ENCODE data around the gene ARF5.

Gene ARF5

DNA sequence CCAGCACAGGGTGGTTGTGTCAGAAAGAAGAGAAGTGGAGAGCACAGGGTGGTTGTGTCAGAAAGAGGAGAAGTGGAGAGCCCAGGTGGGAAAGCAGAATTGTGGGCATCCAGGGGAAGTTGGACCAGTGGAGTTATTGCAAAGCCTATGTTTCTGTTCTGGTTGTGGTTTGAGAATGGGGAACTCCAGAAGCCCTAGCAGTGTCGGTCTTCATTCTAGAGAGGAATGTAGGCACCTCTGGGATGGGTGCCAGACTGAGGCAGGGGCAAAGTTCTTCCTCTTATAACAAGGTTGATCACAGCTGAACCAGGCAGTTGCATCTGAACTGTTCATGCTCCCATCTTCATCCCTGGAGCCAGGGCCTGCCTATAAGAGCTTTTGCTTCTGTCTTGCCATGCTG lies 6.3 kb downstream of the ARF5 start:
- no peak for DNase-seq (ENCODE audit: low read depth in 1 of 2, low spot score in 1 of 2)
- TF ChIP-seq JUND (IDR thresholded peaks at IDR 0.05; ENCODE audit: low read depth), result no peak
- in situ Hi-C loops (cut with HindIII; ENCODE audit: low pct_unique_long_range_greater_than_20kb, low sequenced_read_pairs), result no loop called here

DNA sequence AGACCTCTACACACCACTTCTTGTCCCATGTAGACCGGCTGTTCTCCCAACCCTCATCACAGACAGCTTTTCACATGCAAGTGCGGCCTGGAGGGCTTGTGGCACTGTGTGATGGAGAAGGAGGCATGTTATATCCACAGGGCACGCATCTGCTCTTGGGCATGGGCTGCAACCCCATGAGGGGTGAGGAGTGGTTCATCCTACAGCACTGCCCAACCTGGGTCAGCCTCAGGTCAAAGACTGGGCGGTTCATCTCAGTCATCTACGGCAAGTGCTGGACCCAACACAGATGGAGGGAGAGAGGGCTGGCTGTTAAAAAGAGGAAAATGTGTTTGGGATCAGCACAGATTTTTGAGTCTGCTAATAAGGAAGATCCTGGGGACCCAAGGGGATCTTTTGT lies 7.5 kb downstream of the ARF5 start:
- DNase-seq (ENCODE audit: low read depth in 1 of 2, low spot score in 1 of 2), result no peak
- TF ChIP-seq JUND (IDR thresholded peaks at IDR 0.05; ENCODE audit: low read depth), result no peak
- in situ Hi-C loops (cut with HindIII; ENCODE audit: low pct_unique_long_range_greater_than_20kb, low sequenced_read_pairs), result no loop called here

DNA sequence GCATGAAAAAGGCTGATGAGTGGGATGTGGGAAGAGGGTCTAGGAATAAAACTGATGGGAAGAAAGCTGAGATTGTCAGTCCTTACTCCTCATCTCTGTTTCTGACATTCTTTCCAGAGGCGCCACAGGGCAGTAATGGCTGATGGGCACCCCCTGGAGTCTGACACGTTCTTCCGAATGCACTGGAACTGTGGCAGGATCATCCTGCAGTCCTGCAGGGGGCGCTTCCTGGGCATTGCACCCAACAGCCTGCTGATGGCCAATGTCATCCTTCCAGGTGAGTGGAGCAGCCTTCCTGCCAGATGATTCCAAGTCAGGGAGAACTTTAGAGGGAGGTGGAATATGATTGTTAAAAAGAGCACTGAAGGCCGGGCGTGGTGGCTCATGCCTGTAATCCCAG lies 10.1 kb downstream of the ARF5 start:
- DNase-seq (ENCODE audit: low read depth in 1 of 2, low spot score in 1 of 2), result peak in 1 of 2 experiments; percentile 7
- in situ Hi-C loops (cut with HindIII; ENCODE audit: low pct_unique_long_range_greater_than_20kb, low sequenced_read_pairs), result no loop called here

DNA sequence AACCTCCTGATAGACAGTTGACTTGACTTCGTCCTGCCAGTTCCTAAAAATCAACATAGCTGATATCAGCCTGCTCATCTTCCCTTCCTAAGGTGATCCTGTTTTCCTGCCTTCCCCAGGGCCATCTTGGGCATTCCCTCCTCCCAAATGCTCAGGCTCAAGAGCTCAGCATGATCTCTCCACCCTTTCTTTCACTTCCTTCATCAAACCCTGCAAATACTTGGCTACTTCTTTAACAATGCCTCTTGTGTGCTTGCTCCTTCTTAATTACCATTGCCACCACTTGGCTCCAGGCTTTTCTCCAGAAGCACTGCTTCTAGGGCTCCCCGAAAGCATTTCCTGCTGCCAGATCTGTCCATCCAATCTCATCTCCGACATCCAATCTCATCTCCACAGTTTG lies 12.7 kb downstream of the ARF5 start:
- in situ Hi-C loops (cut with HindIII; ENCODE audit: low pct_unique_long_range_greater_than_20kb, low sequenced_read_pairs), result no loop called here
- no peak for TF ChIP-seq JUND (IDR thresholded peaks at IDR 0.05; ENCODE audit: low read depth)
- no peak for DNase-seq (ENCODE audit: low read depth in 1 of 2, low spot score in 1 of 2)

More for the DNA sequence above, 10.1 kb downstream of the ARF5 start:
- TF ChIP-seq JUND (IDR thresholded peaks at IDR 0.05; ENCODE audit: low read depth), result no peak

DNA sequence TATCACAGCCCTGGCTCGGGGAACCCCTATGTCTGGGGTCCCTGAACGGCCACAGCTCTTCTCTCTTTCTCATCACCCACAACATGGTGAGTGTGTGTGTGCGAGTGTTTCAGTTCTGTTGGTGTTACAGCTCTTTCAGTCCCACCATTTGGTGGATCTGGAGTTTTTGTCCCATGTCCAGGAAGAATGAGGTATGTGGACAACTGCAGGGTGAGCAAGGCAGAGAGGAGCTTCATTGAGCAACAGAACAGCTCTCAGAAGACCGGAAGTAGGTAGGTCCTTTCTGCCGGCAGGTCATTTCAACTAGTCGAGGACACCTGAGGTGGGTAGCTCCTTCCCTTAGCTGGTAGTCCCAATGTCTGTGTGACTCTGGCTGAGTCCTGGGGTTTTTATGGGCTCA lies 20.2 kb downstream of the ARF5 start:
- DNase-seq (ENCODE audit: low read depth in 1 of 2, low spot score in 1 of 2), result peak in 1 of 2 experiments; percentile 1
- in situ Hi-C loops (cut with HindIII; ENCODE audit: low pct_unique_long_range_greater_than_20kb, low sequenced_read_pairs), result no loop called here
- TF ChIP-seq JUND (IDR thresholded peaks at IDR 0.05; ENCODE audit: low read depth), result no peak

- no peak for DNase-seq (ENCODE audit: low read depth in 1 of 2, low spot score in 1 of 2)
- no peak for TF ChIP-seq JUND (IDR thresholded peaks at IDR 0.05; ENCODE audit: low read depth)
- in situ Hi-C loops (cut with HindIII; ENCODE audit: low pct_unique_long_range_greater_than_20kb, low sequenced_read_pairs), result no loop called here
Measured at GRCh38 chr7:127609297-127609696, 21.1 kb downstream of the ARF5 start.

- in situ Hi-C loops (cut with HindIII; ENCODE audit: low pct_unique_long_range_greater_than_20kb, low sequenced_read_pairs), result no loop called here
- no peak for DNase-seq (ENCODE audit: low read depth in 1 of 2, low spot score in 1 of 2)
- TF ChIP-seq JUND (IDR thresholded peaks at IDR 0.05; ENCODE audit: low read depth), result no peak
Measured at GRCh38 chr7:127612263-127612662, 24.1 kb downstream of the ARF5 start.

GRCh38 chr7:127616724-127617123 lies 28.5 kb downstream of the ARF5 start:
- no peak for TF ChIP-seq JUND (IDR thresholded peaks at IDR 0.05; ENCODE audit: low read depth)
- DNase-seq (ENCODE audit: low read depth in 1 of 2, low spot score in 1 of 2), result no peak
- in situ Hi-C loops (cut with HindIII; ENCODE audit: low pct_unique_long_range_greater_than_20kb, low sequenced_read_pairs), result no loop called here

- in situ Hi-C loops (cut with HindIII; ENCODE audit: low pct_unique_long_range_greater_than_20kb, low sequenced_read_pairs), result no loop called here
- no peak for TF ChIP-seq JUND (IDR thresholded peaks at IDR 0.05; ENCODE audit: low read depth)
- DNase-seq (ENCODE audit: low read depth in 1 of 2, low spot score in 1 of 2), result no peak
Measured at GRCh38 chr7:127618042-127618441, 29.8 kb downstream of the ARF5 start, which contains the start of gene PAX4. PAX4 (minus strand) TSS chr7:127618142; CDS start chr7:127615928, 2,214 bp downstream.

DNA sequence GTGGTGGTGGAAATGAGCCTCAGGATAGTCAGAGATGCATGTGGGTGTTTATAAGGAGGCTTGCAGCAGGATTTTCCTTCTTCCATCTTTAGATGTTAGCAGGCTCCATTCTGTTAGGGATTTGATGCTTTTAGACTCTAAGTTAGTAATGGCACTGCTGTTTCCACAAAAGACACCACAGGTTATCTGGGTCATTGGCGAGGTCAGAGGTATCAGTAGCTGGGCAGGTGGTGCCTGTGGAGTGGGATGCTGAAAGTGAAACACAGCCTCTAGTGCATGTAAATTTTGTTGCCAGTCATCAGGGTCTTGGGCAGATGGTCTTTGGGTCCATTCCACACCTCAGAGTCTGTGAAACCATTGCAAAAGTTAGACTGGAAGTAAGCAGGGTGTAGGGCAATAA lies 30.6 kb downstream of the ARF5 start:
- no peak for DNase-seq (ENCODE audit: low read depth in 1 of 2, low spot score in 1 of 2)
- in situ Hi-C loops (cut with HindIII; ENCODE audit: low pct_unique_long_range_greater_than_20kb, low sequenced_read_pairs), result no loop called here
- no peak for TF ChIP-seq JUND (IDR thresholded peaks at IDR 0.05; ENCODE audit: low read depth)

- no peak for DNase-seq (ENCODE audit: low read depth in 1 of 2, low spot score in 1 of 2)
- in situ Hi-C loops (cut with HindIII; ENCODE audit: low pct_unique_long_range_greater_than_20kb, low sequenced_read_pairs), result no loop called here
- no peak for TF ChIP-seq JUND (IDR thresholded peaks at IDR 0.05; ENCODE audit: low read depth)
Measured at GRCh38 chr7:127619681-127620405, 31.6 kb downstream of the ARF5 start.

DNA sequence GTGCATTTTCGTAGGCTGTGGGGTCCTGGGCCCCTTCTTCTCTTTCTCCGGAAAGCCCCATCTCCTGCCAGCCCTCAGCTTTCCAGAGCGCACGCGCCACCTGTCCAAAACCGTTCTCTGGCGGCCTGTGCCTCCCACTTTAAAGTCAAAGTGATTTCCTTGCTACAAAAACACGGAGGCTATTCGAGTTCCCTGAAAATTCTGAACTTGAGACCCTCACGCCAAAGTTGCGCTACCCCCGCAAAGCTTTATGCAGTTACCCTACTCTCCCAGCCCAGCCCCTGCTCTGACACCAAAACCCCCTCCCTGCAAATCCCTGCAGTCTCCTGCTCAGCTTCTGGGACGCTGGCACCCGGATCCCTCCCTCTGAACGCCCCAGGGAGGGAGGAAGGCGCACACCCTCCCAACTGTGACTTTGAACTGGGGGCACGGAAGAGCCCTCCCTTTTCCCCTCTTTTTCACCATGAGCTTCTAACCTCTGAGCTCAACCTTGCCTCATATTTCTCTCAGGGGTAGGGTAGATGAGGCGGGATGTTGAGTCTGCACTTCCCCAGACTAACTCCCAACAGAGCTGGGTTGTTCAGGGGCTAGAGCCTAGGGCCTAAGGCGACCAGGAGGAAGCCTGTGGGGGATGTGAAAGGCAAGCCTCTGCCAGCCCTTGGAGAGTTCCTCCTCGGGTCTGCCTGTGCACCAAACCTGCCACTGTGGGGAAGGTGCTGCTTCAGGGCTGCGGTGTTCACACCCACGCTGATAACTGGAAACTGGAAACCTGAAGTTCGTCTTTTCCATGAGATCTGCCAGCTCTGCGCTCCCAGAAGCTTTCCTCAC lies 32.4 kb downstream of the ARF5 start:
- no peak for DNase-seq (ENCODE audit: low read depth in 1 of 2, low spot score in 1 of 2)
- in situ Hi-C loops (cut with HindIII; ENCODE audit: low pct_unique_long_range_greater_than_20kb, low sequenced_read_pairs), result no loop called here
- TF ChIP-seq JUND (IDR thresholded peaks at IDR 0.05; ENCODE audit: low read depth), result no peak

GRCh38 chr7:127625331-127625730 lies 37.1 kb downstream of the ARF5 start:
- in situ Hi-C loops (cut with HindIII; ENCODE audit: low pct_unique_long_range_greater_than_20kb, low sequenced_read_pairs), result no loop called here
- no peak for TF ChIP-seq JUND (IDR thresholded peaks at IDR 0.05; ENCODE audit: low read depth)
- no peak for DNase-seq (ENCODE audit: low read depth in 1 of 2, low spot score in 1 of 2)
